GM12878 (cell line): ENCODE results near the gene DOCK1. TPM values are rescaled to one million over a fixed set of nuclear protein-coding genes. Genes with fewer than 3 reads are reported as not detected.

Experiments used
- ATAC-seq: fragments of 200-7000 bp; cut with Tn5 transposase; 3 replicates; pipeline ENCODE4 v1.9.1; 2020; ENCODE audit warnings: mild to moderate bottlenecking, moderate library complexity
- BruUV-seq: library from RNA; stranded (reverse); fragments of 400-500 nt; replicated peaks from 2 replicates; lab custom pipeline; 2021; lab: Mats Ljungman, UMichigan
- CTCF ChIA-PET: fragments of 300-600 bp; sonication (Branson Sonifier 250); formaldehyde crosslinking; extraction: SDS; loops from one replicate; lab custom pipeline; 2021; ENCODE audit warnings: inconsistent platforms; lab: Yijun Ruan, JAX
- POLR2A ChIA-PET: fragments of 350-600 bp; formaldehyde crosslinking; extraction: SDS; loops from one replicate; lab custom pipeline; 2021; ENCODE audit warnings: inconsistent platforms; lab: Charles Lee
- RAD21 ChIA-PET: fragments of 300-600 bp; sonication (Branson Sonifier 250); formaldehyde crosslinking; loops from one replicate; lab custom pipeline; 2023; ENCODE audit warnings: antibody characterized with exemption; ENCODE audit not compliant: unreplicated experiment; lab: Charles Lee
- SMC1A ChIA-PET: fragments of 300-600 bp; sonication (Branson Sonifier 250); formaldehyde crosslinking; loops from one replicate; lab custom pipeline; 2023; ENCODE audit not compliant: unreplicated experiment, uncharacterized antibody; lab: Charles Lee
- DNase-seq: peaks from one replicate; pipeline ENCODE4 v3.0.0-alpha.2; 2011; ENCODE audit warnings: low read depth, low spot score
- FAIRE-seq: peaks from 3 replicates; lab custom pipeline; 2011; peaks lifted over from hg19 to GRCh38; lab: Jason Lieb, UNC
- H2AFZ ChIP-seq: 2 replicates; pipeline ENCODE4 v1.6.0; 2011; ENCODE audit warnings: low read depth, low read length, control low read depth; ENCODE audit not compliant: control insufficient read depth
- H3K27ac ChIP-seq: 2 replicates; pipeline ENCODE4 v1.5.1; 2011; ENCODE audit warnings: control low read depth; ENCODE audit not compliant: control insufficient read depth, insufficient read depth
- H3K27me3 ChIP-seq, 2 experiments: replicated peaks in 1 of 2; 2 replicates each; pipeline versions ENCODE4 v1.6.0 to v1.6.1; 2011; ENCODE audit warnings: low read length in 1 of 2; ENCODE audit not compliant: control insufficient read depth in 2 of 2, insufficient read depth in 2 of 2
- H3K36me3 ChIP-seq, 2 experiments: 2 replicates each; pipeline ENCODE4 v1.5.1; 2011; ENCODE audit warnings: low read length in 1 of 2; ENCODE audit not compliant: control insufficient read depth in 2 of 2, insufficient read depth in 2 of 2
- H3K4me1 ChIP-seq: 2 replicates; pipeline ENCODE4 v1.6.1; 2011; ENCODE audit warnings: mild to moderate bottlenecking, low read length, moderate library complexity, mixed read lengths; ENCODE audit not compliant: control insufficient read depth, insufficient read depth
- H3K4me2 ChIP-seq: 2 replicates; pipeline ENCODE4 v1.6.0; 2011; ENCODE audit warnings: control low read depth; ENCODE audit not compliant: control insufficient read depth, insufficient read depth
- H3K4me3 ChIP-seq: fragments of 200-600 bp; sonication (generic); 2 replicates; pipeline ENCODE4 v1.5.1; 2016
- H3K79me2 ChIP-seq: 2 replicates; pipeline ENCODE4 v1.6.0; 2011; ENCODE audit warnings: low read length; ENCODE audit not compliant: control insufficient read depth, insufficient read depth
- H3K9ac ChIP-seq: 2 replicates; pipeline ENCODE4 v1.8.0; 2011; ENCODE audit warnings: low read length, control low read depth, mixed read lengths; ENCODE audit not compliant: control insufficient read depth, insufficient read depth
- H3K9me3 ChIP-seq: replicated peaks from 3 replicates; pipeline ENCODE4 v1.5.1; 2011; ENCODE audit warnings: mild to moderate bottlenecking, low read length; ENCODE audit not compliant: control insufficient read depth, insufficient read depth
- H4K20me1 ChIP-seq: 2 replicates; pipeline ENCODE4 v1.6.0; 2011; ENCODE audit not compliant: control insufficient read depth, insufficient read depth
- ATF3 ChIP-seq: IDR thresholded peaks from 2 replicates; pipeline ENCODE4 v1.6.1; 2011; ENCODE audit warnings: low read depth, mild to moderate bottlenecking, low read length, moderate library complexity, borderline replicate concordance; ENCODE audit errors: extremely low read depth
- EGR1 ChIP-seq, 2 experiments: IDR thresholded peaks; 1 replicate in 1 of 2; 2 replicates in 1 of 2; pipeline ENCODE4 v1.6.1; 2011 to 2012; ENCODE audit warnings: low read depth in 2 of 2, low read length in 2 of 2, borderline replicate concordance in 1 of 2, mild to moderate bottlenecking in 1 of 2, moderate library complexity in 1 of 2
- FOXM1 ChIP-seq: IDR thresholded peaks from 2 replicates; pipeline ENCODE4 v1.6.1; 2012; ENCODE audit warnings: low read depth, mild to moderate bottlenecking, inconsistent platforms, low read length, moderate library complexity
- HCFC1 ChIP-seq: fragments of 150-350 bp; IDR thresholded peaks from 2 replicates; pipeline ENCODE4 v1.6.1; 2014; ENCODE audit warnings: low read length
- HDAC2 ChIP-seq: fragments of 200-600 bp; sonication (generic); IDR thresholded peaks from 2 replicates; pipeline ENCODE4 v1.6.1; 2017
- IKZF1 ChIP-seq: fragments of 450-650 bp; conservative IDR thresholded peaks from 2 replicates; pipeline ENCODE4 v1.6.1; 2017; ENCODE audit warnings: antibody characterized with exemption, mild to moderate bottlenecking
- RAD51 ChIP-seq: fragments of 450-650 bp; IDR thresholded peaks from 2 replicates; pipeline ENCODE4 v1.6.1; 2016; ENCODE audit warnings: moderate library complexity, mild to moderate bottlenecking, inconsistent platforms
- SMARCA5 ChIP-seq: fragments of 450-650 bp; IDR thresholded peaks from 2 replicates; pipeline ENCODE4 v1.6.1; 2017; ENCODE audit warnings: mild to moderate bottlenecking
- ZNF217 ChIP-seq: fragments of 450-650 bp; IDR thresholded peaks from 2 replicates; pipeline ENCODE4 v1.6.1; 2017; ENCODE audit warnings: antibody characterized with exemption, mild to moderate bottlenecking
- ZNF274 ChIP-seq: IDR thresholded peaks from one replicate; pipeline ENCODE4 v1.8.0; 2011; ENCODE audit not compliant: insufficient read length, insufficient read depth
- ZNF592 ChIP-seq: fragments of 450-650 bp; IDR thresholded peaks from 2 replicates; pipeline ENCODE4 v1.6.1; 2017; ENCODE audit warnings: mild to moderate bottlenecking, moderate library complexity
- WGBS: methylation state at CpG from one replicate; pipeline ENCODE4 v1.1.6; 2016; ENCODE audit warnings: low lambda C conversion rate; ENCODE audit not compliant: insufficient replicate concordance, insufficient coverage; ENCODE audit errors: missing lambda C conversion rate; 5-methylcytosine and 5-hydroxymethylcytosine counted together
- in situ Hi-C: fragments of 300-500 bp; cut with MboI; formaldehyde crosslinking; loops from 9 replicates; pipeline ENCODE4 v1.14.3; 2018; ENCODE audit warnings: mixed read lengths
- intact Hi-C: fragments of 100-400 bp; cut with micrococcal nuclease; formaldehyde crosslinking; loops from one replicate; pipeline ENCODE4 v1.14.2; 2022; ENCODE audit not compliant: unreplicated experiment
- polyA plus RNA-seq, 11 experiments: library from polyadenylated mRNA; depleted of rRNA in 4 of 11; unstranded in 6 of 11; stranded (reverse) in 5 of 11; fragments of >200 nt; fragmentation: Nextera tagmentation in 4 of 11; fragmentation: Illumina TruSeq in 1 of 11; extraction: Ambion mirVana in 4 of 11; extraction: Trizol in 1 of 11; gene quantifications; 1 replicate in 1 of 11; 2 replicates in 10 of 11; pipeline versions ENCODE4 v1.2.1 to v1.2.3, GENCODE V29; 2011 to 2016; ENCODE audit warnings: inconsistent platforms in 2 of 11, missing spikeins in 2 of 11, low read depth in 1 of 11
- total RNA-seq, 4 experiments: library from RNA; depleted of rRNA in 3 of 4; stranded (reverse); fragments of >200 nt in 3 of 4; fragmentation: Illumina TruSeq in 1 of 4; extraction: Trizol in 1 of 4; gene quantifications; 2 replicates each; pipeline versions ENCODE4 v1.2.1 to v1.2.3, GENCODE V29; 2013 to 2021

DOCK1 gene
- total and polyA plus RNA-seq, 10 of the 15 experiments (the other 5 are each of a cell fraction or from before 2014, with no cell fraction given), result 0.05 to 0.18 TPM; not detected in 8

GRCh38 chr10:126902157-126902556 is 3.1 kb upstream of the DOCK1 start (continued):
- TF ChIP-seq ZNF592, result no peak
- TF ChIP-seq ATF3, result no peak

GRCh38 chr10:126903656-126904360 is 1.4 kb upstream of the DOCK1 start:
- 13% methylated on average over 12 of the region's 12 CpGs for WGBS
- no peak overlapping the region for H3K4me2 ChIP-seq
- no peak for DNase-seq

More at GRCh38 chr10:126903656-126904360, 1.4 kb upstream of the DOCK1 start:
- Histone ChIP-seq H3K27ac (no peak overlapping the region), H3K4me3 (no peak overlapping the region), H3K9me3 (no peaks in the 10 kb centered on the region; the same call in 2 of the 3 replicates), H3K36me3 (no peaks in the 10 kb centered on the region), H3K79me2 (no peaks in the 10 kb centered on the region), H4K20me1 (no peaks in the 10 kb centered on the region), H3K4me1 (no peaks in the 10 kb centered on the region), H3K27me3 (no peaks in the 10 kb centered on the region)
- intact Hi-C loops (no loop called here), in situ Hi-C loops (no loop called here)
- ATAC-seq (no peak), FAIRE-seq (no peak)
- CTCF ChIA-PET, result no interaction called here
- POLR2A ChIA-PET, result no interaction called here
- TF ChIP-seq HCFC1 (no peak), ZNF217 (no peak), FOXM1 (no peak), EGR1 (IDR thresholded peaks at IDR 0.05; ENCODE audit: borderline replicate concordance in 1 of 2, low read depth in 2 of 2, low read length in 2 of 2) (no peak), SMARCA5 (no peak), ZNF274 (no peak), RAD51 (no peak), HDAC2 (no peak), IKZF1 (no peak)
- TF ChIP-seq, all 136 proteins: peak for 0
- RAD21 ChIA-PET, result no interaction called here
- no TSS peak for BruUV-seq
- SMC1A ChIA-PET, result no interaction called here
- Histone ChIP-seq H2AFZ (no peak overlapping the region), H3K9ac (no peak overlapping the region)
